ENCODE results near the gene ELAC2.
"Not testable (repeated sequence)": the region's sequence is repeated elsewhere in the genome, so short reads cannot be mapped to it uniquely, and the experiment has no call there.

Gene ELAC2

GRCh38 chr17:12990041-12990808 lies 27.6 kb downstream of the ELAC2 start:
- no peak for DNase-seq (ENCODE audit: low read depth in 2 of 2)

GRCh38 chr17:12987120-12987519 lies 30.7 kb downstream of the ELAC2 start:
- DNase-seq (ENCODE audit: low read depth in 2 of 2), result no peak

- no peak for DNase-seq (ENCODE audit: low read depth in 2 of 2)
Observed at GRCh38 chr17:12985431-12986293, 32.2 kb downstream of the ELAC2 start.

- no peak for DNase-seq (ENCODE audit: low read depth in 2 of 2)
Observed at GRCh38 chr17:12983991-12984884, 33.6 kb downstream of the ELAC2 start.

GRCh38 chr17:12982224-12982623 lies 35.6 kb downstream of the ELAC2 start:
- DNase-seq (ENCODE audit: low read depth in 2 of 2), result no peak

- DNase-seq (ENCODE audit: low read depth in 2 of 2), result no peak
Observed at GRCh38 chr17:12979826-12980500, 37.9 kb downstream of the ELAC2 start.

GRCh38 chr17:12979246-12979645 lies 38.6 kb downstream of the ELAC2 start:
- no peak for DNase-seq (ENCODE audit: low read depth in 2 of 2)

- DNase-seq (ENCODE audit: low read depth in 2 of 2), result not testable (repeated sequence)
Observed at GRCh38 chr17:12978787-12979186, 39.0 kb downstream of the ELAC2 start.

- DNase-seq (ENCODE audit: low read depth in 2 of 2), result no peak
Observed at GRCh38 chr17:12977008-12977751, 40.6 kb downstream of the ELAC2 start.

- DNase-seq (ENCODE audit: low read depth in 2 of 2), result no peak
Observed at GRCh38 chr17:12974005-12974531, 43.8 kb downstream of the ELAC2 start.

GRCh38 chr17:12973496-12974004 lies 44.3 kb downstream of the ELAC2 start:
- DNase-seq (ENCODE audit: low read depth in 2 of 2), result no peak

GRCh38 chr17:12967962-12968361 lies 49.9 kb downstream of the ELAC2 start:
- DNase-seq (ENCODE audit: low read depth in 2 of 2), result no peak

- no peak for DNase-seq (ENCODE audit: low read depth in 2 of 2)
Observed at GRCh38 chr17:12966413-12966812, 51.4 kb downstream of the ELAC2 start.

- no peak for DNase-seq (ENCODE audit: low read depth in 2 of 2)
Observed at GRCh38 chr17:12965988-12966387, 51.8 kb downstream of the ELAC2 start.

GRCh38 chr17:12964840-12965239 lies 53.0 kb downstream of the ELAC2 start:
- DNase-seq (ENCODE audit: low read depth in 2 of 2), result no peak

- no peak for DNase-seq (ENCODE audit: low read depth in 2 of 2)
Observed at GRCh38 chr17:12964162-12964561, 53.7 kb downstream of the ELAC2 start.

- DNase-seq (ENCODE audit: low read depth in 2 of 2), result no peak
Observed at GRCh38 chr17:12963505-12963904, 54.3 kb downstream of the ELAC2 start.

GRCh38 chr17:12961655-12962054 lies 56.2 kb downstream of the ELAC2 start:
- DNase-seq (ENCODE audit: low read depth in 2 of 2), result no peak

- DNase-seq (ENCODE audit: low read depth in 2 of 2), result no peak
Observed at GRCh38 chr17:12959441-12959840, 58.4 kb downstream of the ELAC2 start.

- no peak for DNase-seq (ENCODE audit: low read depth in 2 of 2)
Observed at GRCh38 chr17:12958786-12959185, 59.0 kb downstream of the ELAC2 start.

All from stimulated activated CD8-positive, alpha-beta memory T cell treated with anti-CD3 and anti-CD28 coated beads, Interleukin-15, amount 100 ng/mL, for 4 hours (primary cell).